Left lung (tissue), 10 donors: ENCODE results near the gene CTDSPL. TPM values are rescaled to one million over a fixed set of nuclear protein-coding genes. Genes with fewer than 3 reads are reported as not detected.

Source experiments
- ATAC-seq: fragments of 200-7000 bp; cut with Tn5 transposase; one replicate; pipeline ENCODE4 v1.9.1; 2020; ENCODE audit warnings: moderate library complexity
- DNase-seq, 4 donors: peaks; one replicate each; pipeline ENCODE4 v3.0.0-alpha.2; 2013 to 2020
- H3K27ac ChIP-seq, 2 donors: fragments of 200-600 bp; sonication (generic) in 1 of 2; one replicate each; pipeline versions ENCODE4 v1.5.0 to v1.8.0; 2020 to 2021
- H3K27me3 ChIP-seq, 2 donors: fragments of 200-600 bp; sonication (generic) in 1 of 2; one replicate each; pipeline versions ENCODE4 v1.5.0 to v1.8.0; 2020 to 2021
- H3K36me3 ChIP-seq, 2 donors: fragments of 200-600 bp; sonication (generic) in 1 of 2; one replicate each; pipeline versions ENCODE4 v1.5.0 to v1.8.0; 2020 to 2021
- H3K4me1 ChIP-seq, 2 donors: fragments of 200-600 bp; one replicate each; pipeline ENCODE4 v1.8.0; 2021
- H3K4me3 ChIP-seq, 2 donors: fragments of 200-600 bp; sonication (generic) in 1 of 2; one replicate each; pipeline versions ENCODE4 v1.5.0 to v1.8.0; 2020 to 2021; ENCODE audit warnings: mild to moderate bottlenecking in 1 of 2
- H3K9me3 ChIP-seq, 2 donors: fragments of 200-600 bp; sonication (generic) in 1 of 2; one replicate each; pipeline versions ENCODE4 v1.5.0 to v1.8.0; 2020 to 2021
- intact Hi-C, 2 donors: fragments of 100-400 bp; cut with DNase I; formaldehyde crosslinking; loops; one replicate each; pipeline versions ENCODE4 v1.11.2 to v1.14.2; 2022
- polyA plus RNA-seq, 6 donors: library from polyadenylated mRNA; unstranded; fragments of 120-200 nt; gene quantifications; one replicate each; pipeline ENCODE4 v1.2.1, GENCODE V29; 2013; ENCODE audit not compliant: insufficient read length in 6 of 6
- total RNA-seq, 2 donors: library from RNA; stranded (reverse); fragmentation: NEBNext Ultra II Directional; extraction: Animal tissue kit (Norgen Biotek cat#: 25700); gene quantifications; one replicate each; pipeline ENCODE4 v1.2.1, GENCODE V29; 2021
- TF ChIP-seq, protein P1 (sequence below), 2 donors: fragments of 200-600 bp; sonication (generic) in 1 of 2; IDR thresholded peaks; one replicate each; pipeline versions ENCODE4 v1.5.0 to v1.8.0; 2021; ENCODE audit warnings: antibody characterized with exemption in 2 of 2
- donor health status: DM: no; HTN: yes; CAD: no.
- donor health status: DM: no; HTN: no; CAD: no.

Gene CTDSPL
- total and polyA plus RNA-seq, 8 donors = 46.9 to 122 (median 115) TPM

DNA sequence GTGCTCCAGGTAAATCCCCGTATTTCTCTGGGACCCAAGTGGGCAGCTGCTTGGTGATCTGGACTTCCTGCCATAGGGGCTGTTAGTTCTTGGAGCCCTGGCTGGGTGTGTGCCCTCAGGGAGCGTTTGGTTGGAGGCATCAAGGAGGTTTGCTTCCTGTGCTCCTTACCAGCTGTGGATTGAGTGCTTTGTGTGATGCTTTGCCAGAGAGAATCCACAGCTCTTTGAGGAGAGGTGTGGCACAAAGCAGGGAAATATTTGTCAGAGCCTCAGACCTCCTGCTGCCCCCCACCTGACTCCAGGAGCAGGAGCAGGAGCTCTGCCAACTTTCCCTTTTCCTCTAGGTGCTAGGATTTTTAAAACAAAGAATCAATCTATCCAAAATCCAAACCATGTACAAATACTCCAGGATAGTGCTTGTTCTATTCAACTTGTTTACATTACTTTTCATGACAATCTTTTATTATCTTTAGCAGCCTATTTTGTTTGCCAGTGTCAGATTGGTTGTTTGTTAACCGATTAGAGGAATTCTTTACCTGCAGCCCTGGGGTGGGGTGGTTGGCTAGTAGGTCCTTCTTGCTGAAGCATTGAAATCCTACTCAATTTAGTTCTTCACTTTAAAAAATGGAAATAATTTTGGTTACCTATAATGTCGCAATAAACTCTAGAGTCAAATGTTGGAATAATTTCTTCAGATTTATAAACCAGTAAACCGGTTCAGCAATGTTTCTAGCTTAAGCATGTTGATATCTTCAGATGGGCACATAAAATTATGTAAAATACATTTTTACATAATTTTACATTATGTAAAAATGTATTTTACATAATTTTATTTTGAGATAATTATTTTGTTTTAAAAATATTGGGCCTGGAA lies 2.5 kb downstream of the CTDSPL start:
- DNase-seq (no peak), ATAC-seq (no peak)
- Histone ChIP-seq H3K27ac (peak overlapping the region; percentile 66 to 67), H3K4me1 (peaks cover 12 to 42% of the 10 kb centered on the region in 2 donors), H3K27me3 (no peaks in the 10 kb centered on the region), H3K36me3 (no peaks in the 10 kb centered on the region), H3K9me3 (no peaks in the 10 kb centered on the region), H3K4me3 (peak overlapping the region in 1 of 2 donors; percentile 63)
- TF ChIP-seq, protein P1, sequence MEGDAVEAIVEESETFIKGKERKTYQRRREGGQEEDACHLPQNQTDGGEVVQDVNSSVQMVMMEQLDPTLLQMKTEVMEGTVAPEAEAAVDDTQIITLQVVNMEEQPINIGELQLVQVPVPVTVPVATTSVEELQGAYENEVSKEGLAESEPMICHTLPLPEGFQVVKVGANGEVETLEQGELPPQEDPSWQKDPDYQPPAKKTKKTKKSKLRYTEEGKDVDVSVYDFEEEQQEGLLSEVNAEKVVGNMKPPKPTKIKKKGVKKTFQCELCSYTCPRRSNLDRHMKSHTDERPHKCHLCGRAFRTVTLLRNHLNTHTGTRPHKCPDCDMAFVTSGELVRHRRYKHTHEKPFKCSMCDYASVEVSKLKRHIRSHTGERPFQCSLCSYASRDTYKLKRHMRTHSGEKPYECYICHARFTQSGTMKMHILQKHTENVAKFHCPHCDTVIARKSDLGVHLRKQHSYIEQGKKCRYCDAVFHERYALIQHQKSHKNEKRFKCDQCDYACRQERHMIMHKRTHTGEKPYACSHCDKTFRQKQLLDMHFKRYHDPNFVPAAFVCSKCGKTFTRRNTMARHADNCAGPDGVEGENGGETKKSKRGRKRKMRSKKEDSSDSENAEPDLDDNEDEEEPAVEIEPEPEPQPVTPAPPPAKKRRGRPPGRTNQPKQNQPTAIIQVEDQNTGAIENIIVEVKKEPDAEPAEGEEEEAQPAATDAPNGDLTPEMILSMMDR (IDR thresholded peaks at IDR 0.05) = no peak
- intact Hi-C loops = no loop called here

DNA sequence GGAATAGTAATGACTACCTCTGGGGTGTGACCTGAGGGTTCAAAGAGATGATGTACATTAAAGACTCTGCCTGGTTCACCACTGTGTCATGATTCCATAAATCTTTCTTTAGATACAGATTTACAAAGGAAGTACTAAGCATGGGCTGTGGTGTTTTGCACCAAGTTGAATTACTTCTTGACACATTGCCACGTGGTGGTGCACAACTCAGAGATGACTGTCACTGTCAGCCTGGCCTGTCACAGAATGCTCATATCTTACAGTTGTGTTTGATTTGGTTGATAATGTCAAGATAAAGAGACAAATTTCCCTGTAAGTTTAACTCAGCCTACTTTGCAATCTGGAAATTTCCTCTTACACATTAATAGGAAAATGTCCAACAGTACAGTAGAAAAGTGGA lies 3.2 kb downstream of the CTDSPL start:
- ATAC-seq = no peak
- intact Hi-C loops = no loop called here
- TF ChIP-seq, protein P1 (IDR thresholded peaks at IDR 0.05) = no peak
- H3K4me3 ChIP-seq = no peak overlapping the region
- H3K27me3 ChIP-seq = no peaks in the 10 kb centered on the region
- H3K9me3 ChIP-seq = no peaks in the 10 kb centered on the region
- peaks cover 7 to 36% of the 10 kb centered on the region in 2 donors for H3K4me1 ChIP-seq
- DNase-seq = no peak
- H3K27ac ChIP-seq = no peak overlapping the region
- H3K36me3 ChIP-seq = no peaks in the 10 kb centered on the region

DNA sequence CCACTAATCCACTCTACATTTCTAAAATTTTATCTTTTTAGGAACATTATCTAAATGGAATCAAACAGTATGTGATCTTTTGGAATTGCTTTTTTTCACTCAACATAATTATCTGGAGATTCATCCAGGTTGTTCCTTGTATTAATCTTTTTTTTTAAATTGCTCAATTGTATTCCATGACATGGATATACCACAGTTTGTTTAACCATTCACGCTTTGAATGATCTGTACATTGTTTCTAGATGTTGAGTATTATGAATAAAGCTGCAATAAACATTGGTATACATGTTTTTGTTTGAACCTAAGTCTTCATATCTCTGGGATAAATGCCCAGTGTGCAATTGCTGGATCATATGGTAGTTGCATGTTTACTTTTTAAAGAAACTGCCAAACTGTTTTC lies 5.5 kb downstream of the CTDSPL start:
- Histone ChIP-seq H3K4me1 (peaks cover 7 to 24% of the 10 kb centered on the region in 2 donors), H3K27me3 (no peaks in the 10 kb centered on the region), H3K4me3 (no peak overlapping the region), H3K36me3 (no peaks in the 10 kb centered on the region), H3K9me3 (peaks cover 0 to 4% of the 10 kb centered on the region in 2 donors), H3K27ac (no peak overlapping the region)
- ATAC-seq (no peak), DNase-seq (no peak)
- intact Hi-C loops = no loop called here
- TF ChIP-seq, protein P1 (IDR thresholded peaks at IDR 0.05) = no peak

DNA sequence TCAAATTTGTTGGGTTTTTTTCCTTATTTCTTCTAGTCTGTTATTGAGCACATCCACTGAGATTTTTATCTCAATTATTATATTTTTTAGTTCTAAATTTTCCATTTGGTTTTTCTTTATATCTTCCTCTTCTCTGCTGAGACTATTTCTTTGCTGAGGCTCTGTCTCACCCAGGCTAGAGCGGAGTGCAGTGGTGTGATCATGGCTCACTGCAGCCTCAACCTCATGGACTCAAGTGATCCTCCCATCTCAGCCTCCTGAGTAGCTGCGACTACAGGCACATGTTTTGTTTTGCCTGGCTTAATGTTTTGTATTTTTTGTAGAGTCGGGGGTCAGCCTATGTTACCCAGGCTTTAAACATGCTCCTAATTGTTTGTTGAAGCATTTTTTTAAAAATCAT lies 10.2 kb downstream of the CTDSPL start:
- peaks cover 0 to 4% of the 10 kb centered on the region in 2 donors for H3K9me3 ChIP-seq
- intact Hi-C loops = no loop called here
- no peaks in the 10 kb centered on the region for H3K36me3 ChIP-seq
- TF ChIP-seq, protein P1 (IDR thresholded peaks at IDR 0.05) = no peak
- ATAC-seq (no peak), DNase-seq (no peak)
- H3K27me3 ChIP-seq = no peaks in the 10 kb centered on the region
- no peak overlapping the region for H3K27ac ChIP-seq
- no peaks in the 10 kb centered on the region for H3K4me1 ChIP-seq
- no peak overlapping the region for H3K4me3 ChIP-seq

DNA sequence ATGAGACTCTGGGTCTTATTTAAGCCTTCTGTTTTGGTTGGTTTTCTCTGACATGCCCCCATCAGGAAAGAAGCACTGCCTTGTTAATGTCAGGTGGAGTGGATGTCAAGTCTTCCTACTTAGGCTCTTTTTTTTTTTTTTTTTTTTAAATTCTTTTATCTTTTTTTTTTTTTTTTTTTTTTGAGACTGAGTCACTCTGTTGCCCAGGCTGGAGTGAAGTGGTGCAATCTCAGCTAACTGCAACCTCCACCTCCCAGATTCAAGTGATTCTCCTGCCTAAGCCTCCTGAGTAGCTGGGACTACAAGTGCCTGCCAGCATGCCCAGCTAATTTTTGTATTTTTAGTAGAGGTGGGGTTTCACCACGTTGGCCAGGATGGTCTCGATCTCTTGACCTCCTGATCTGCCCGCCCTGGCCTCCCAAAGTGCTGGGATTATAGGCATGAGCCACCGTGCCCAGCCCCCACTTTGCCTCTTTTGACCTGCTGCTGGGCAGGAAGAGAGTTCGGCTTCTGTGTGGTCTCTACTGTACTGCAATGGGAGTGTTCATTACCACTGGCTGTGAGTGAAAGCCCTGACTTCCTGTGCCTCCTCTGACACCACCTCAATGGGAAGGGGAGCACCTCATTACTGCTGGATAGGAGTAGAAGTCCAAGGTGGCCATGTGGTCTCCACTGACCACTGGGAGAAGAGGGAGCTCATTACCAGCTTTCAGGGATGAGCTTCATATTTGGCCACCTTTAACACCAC lies 10.9 kb downstream of the CTDSPL start:
- no peaks in the 10 kb centered on the region for H3K4me1 ChIP-seq
- no peak overlapping the region for H3K27ac ChIP-seq
- H3K27me3 ChIP-seq = no peaks in the 10 kb centered on the region
- no peak for ATAC-seq
- intact Hi-C loops = no loop called here
- TF ChIP-seq, protein P1 (IDR thresholded peaks at IDR 0.05) = no peak
- H3K36me3 ChIP-seq = no peaks in the 10 kb centered on the region
- peaks cover 0 to 4% of the 10 kb centered on the region in 2 donors for H3K9me3 ChIP-seq
- DNase-seq = no peak
- H3K4me3 ChIP-seq = no peak overlapping the region
